HG03159 (cell line): ENCODE measurements around the gene SERPINA4.

ENCODE experiments used
- ATAC-seq: cut with Tn5 transposase; IDR thresholded peaks from one replicate; pipeline ENCODE4 v1.9.1; 2021; ENCODE audit warnings: mild to moderate bottlenecking, moderate library complexity; ENCODE audit not compliant: unreplicated experiment

Gene SERPINA4

GRCh38 chr14:94560751-94561655 lies at the start of gene SERPINA4:
Gene SERPINA4, plus strand, starts transcription at chr14:94561442. Its CDS starts 2,041 bp downstream, at chr14:94563483.
- ATAC-seq: no peak

GRCh38 chr14:94514351-94514750 lies 46.9 kb upstream of the SERPINA4 start:
- ATAC-seq: no peak

GRCh38 chr14:94515426-94515825 lies 45.8 kb upstream of the SERPINA4 start:
- no peak for ATAC-seq

GRCh38 chr14:94515856-94516255 lies 45.4 kb upstream of the SERPINA4 start:
- ATAC-seq: no peak

GRCh38 chr14:94517248-94517640 lies 44.0 kb upstream of the SERPINA4 start:
- no peak for ATAC-seq

- ATAC-seq: no peak
These were observed 43.5 kb upstream of the SERPINA4 start for GRCh38 chr14:94517641-94518257.

- no peak for ATAC-seq
These were observed 39.7 kb upstream of the SERPINA4 start for GRCh38 chr14:94521375-94522114.

- ATAC-seq: no peak
These were observed 39.0 kb upstream of the SERPINA4 start for GRCh38 chr14:94522115-94522724.

- no peak for ATAC-seq
These were observed 38.0 kb upstream of the SERPINA4 start for GRCh38 chr14:94523265-94523664.

- no peak for ATAC-seq
These were observed 37.1 kb upstream of the SERPINA4 start for GRCh38 chr14:94524093-94524492.

GRCh38 chr14:94531187-94531586 lies 30.1 kb upstream of the SERPINA4 start:
- ATAC-seq: no peak

GRCh38 chr14:94532447-94532846 lies 28.8 kb upstream of the SERPINA4 start:
- no peak for ATAC-seq

- ATAC-seq: no peak
These were observed 25.7 kb upstream of the SERPINA4 start for GRCh38 chr14:94535506-94535905.

- ATAC-seq: no peak
These were observed 24.4 kb upstream of the SERPINA4 start for GRCh38 chr14:94536836-94537235.

GRCh38 chr14:94538070-94538740 lies 23.0 kb upstream of the SERPINA4 start:
- ATAC-seq: no peak

- ATAC-seq: no peak
These were observed 22.1 kb upstream of the SERPINA4 start for GRCh38 chr14:94539181-94539580.

GRCh38 chr14:94540031-94540794 lies 21.0 kb upstream of the SERPINA4 start:
- no peak for ATAC-seq

GRCh38 chr14:94541234-94541975 lies 19.8 kb upstream of the SERPINA4 start:
- ATAC-seq: no peak
